Forelimb muscle (tissue), 1 donor: ENCODE data around the gene HDAC10. TPM values are rescaled to one million over a fixed set of nuclear protein-coding genes. Genes with fewer than 3 reads are reported as not detected.

Source experiments
- DNase-seq: peaks from one replicate; pipeline ENCODE4 v3.0.0-alpha.2; 2013; ENCODE audit warnings: low read depth
- polyA plus RNA-seq: library from polyadenylated mRNA; unstranded; fragments of 120-200 nt; gene quantifications from one replicate; pipeline ENCODE4 v1.2.1, GENCODE V29; 2013; ENCODE audit not compliant: insufficient read length

HDAC10 gene
- polyA plus RNA-seq, 1 donor, result 14.5 TPM

- DNase-seq, result no peak
These were observed 6.0 kb upstream of the HDAC10 start for GRCh38 chr22:50257041-50257440.

- no peak for DNase-seq
These were observed 5.3 kb upstream of the HDAC10 start for GRCh38 chr22:50256258-50256862.

GRCh38 chr22:50255607-50256006 is 4.5 kb upstream of the HDAC10 start:
- no peak for DNase-seq

GRCh38 chr22:50255099-50255498 is 4.0 kb upstream of the HDAC10 start:
- no peak for DNase-seq

GRCh38 chr22:50253941-50254340 is 2.9 kb upstream of the HDAC10 start:
- DNase-seq, result no peak

- DNase-seq, result no peak
These were observed 2.2 kb upstream of the HDAC10 start for GRCh38 chr22:50253046-50253915.

GRCh38 chr22:50252082-50253045 is 1.3 kb upstream of the HDAC10 start:
- no peak for DNase-seq

- no peak for DNase-seq
These were observed 514 bp upstream of the HDAC10 start for GRCh38 chr22:50251477-50252081.

GRCh38 chr22:50250249-50250554 is 863 bp downstream of the HDAC10 start:
- DNase-seq, result no peak

GRCh38 chr22:50249341-50250248 is 1.5 kb downstream of the HDAC10 start:
- DNase-seq, result no peak

GRCh38 chr22:50248196-50249081 is 2.6 kb downstream of the HDAC10 start:
- DNase-seq, result no peak

- no peak for DNase-seq
These were observed 3.3 kb downstream of the HDAC10 start for GRCh38 chr22:50247748-50248147.

- DNase-seq, result no peak
These were observed 4.6 kb downstream of the HDAC10 start for GRCh38 chr22:50246242-50247175.

- no peak for DNase-seq
These were observed 5.6 kb downstream of the HDAC10 start for GRCh38 chr22:50245214-50246072.

- peak; percentile 77 for DNase-seq
These were observed 6.4 kb downstream of the HDAC10 start, which contains the start of gene TUBGCP6 for GRCh38 chr22:50244420-50245213. Gene TUBGCP6, minus strand, starts transcription at chr22:50245023. Its CDS starts 564 bp downstream, at chr22:50244459.

GRCh38 chr22:50243685-50244419 is 7.2 kb downstream of the HDAC10 start:
- no peak for DNase-seq
